Fibroblast of mammary gland (primary cell): ENCODE data around the gene CCSER1.

Experiments used
- DNase-seq: peaks from one replicate; pipeline ENCODE4 v3.0.0-alpha.2; 2010; ENCODE audit warnings: low read depth
- H3K4me3 ChIP-seq: 2 replicates; pipeline ENCODE4 v1.5.1; 2011; ENCODE audit warnings: low read depth, mild to moderate bottlenecking, low read length, moderate library complexity; ENCODE audit not compliant: control insufficient read depth
- CTCF ChIP-seq: conservative IDR thresholded peaks from 2 replicates; pipeline ENCODE4 v1.5.1; 2011; ENCODE audit warnings: low read depth, low read length, inconsistent platforms; ENCODE audit not compliant: control insufficient read depth, insufficient read depth

The CCSER1 gene

DNA sequence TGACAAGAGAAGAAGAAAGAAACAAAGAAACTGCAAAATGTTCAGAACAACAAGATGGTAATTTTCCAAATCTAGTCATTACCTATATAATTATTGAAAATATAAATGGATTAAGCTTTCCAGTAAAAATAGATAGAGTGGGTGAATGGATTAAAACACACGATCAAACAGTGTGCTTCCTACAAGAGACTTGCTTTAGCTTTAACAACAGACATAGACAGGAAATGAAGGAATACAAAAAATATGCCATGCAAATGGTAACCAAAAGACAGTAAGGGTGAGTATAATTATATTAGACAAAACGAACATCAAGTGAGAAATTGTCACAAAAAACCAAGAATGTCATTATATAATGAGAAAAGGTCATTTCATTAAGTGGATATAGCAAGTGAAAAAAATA, 842.8 kb downstream of the CCSER1 start:
- no peak overlapping the region for H3K4me3 ChIP-seq
- TF ChIP-seq CTCF, result no peak
- no peak for DNase-seq

GRCh38 chr4:90977726-90978125, 850.5 kb downstream of the CCSER1 start:
- no peak overlapping the region for H3K4me3 ChIP-seq
- TF ChIP-seq CTCF, result no peak
- DNase-seq, result no peak

- H3K4me3 ChIP-seq, result no peak overlapping the region
- TF ChIP-seq CTCF, result no peak
Observed at GRCh38 chr4:90979556-90979955, 852.4 kb downstream of the CCSER1 start.

DNA sequence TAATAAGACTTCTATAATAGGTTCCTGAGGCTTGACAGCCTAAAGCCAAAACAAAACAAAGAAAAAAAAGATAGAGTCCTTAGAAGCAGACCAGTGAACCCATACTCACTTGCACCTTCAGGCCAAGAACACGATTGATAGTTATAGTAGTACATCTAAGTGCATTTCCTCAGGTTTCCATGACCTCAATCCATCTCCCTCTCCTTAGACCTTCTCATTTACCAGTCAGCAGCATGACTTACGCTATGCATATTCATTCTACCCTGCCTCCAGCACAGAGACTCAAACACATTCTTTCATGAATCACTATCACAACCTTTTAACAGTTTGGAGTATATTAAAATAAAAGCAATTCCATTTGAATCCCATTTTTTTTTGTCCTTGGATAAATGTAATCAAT, 855.6 kb downstream of the CCSER1 start:
- TF ChIP-seq CTCF, result no peak
- DNase-seq, result no peak
- H3K4me3 ChIP-seq, result no peak overlapping the region

More at GRCh38 chr4:90979556-90979955, 852.4 kb downstream of the CCSER1 start:
- DNase-seq, result no peak

- TF ChIP-seq CTCF, result no peak
- no peak for DNase-seq
- no peak overlapping the region for H3K4me3 ChIP-seq
Observed at GRCh38 chr4:90990284-90990683, 863.1 kb downstream of the CCSER1 start.

- no peak for DNase-seq
- no peak overlapping the region for H3K4me3 ChIP-seq
- TF ChIP-seq CTCF, result no peak
Observed at GRCh38 chr4:90992213-90992612, 865.0 kb downstream of the CCSER1 start.
